ENCODE measurements around the gene MARS1.

Gene MARS1

DNA sequence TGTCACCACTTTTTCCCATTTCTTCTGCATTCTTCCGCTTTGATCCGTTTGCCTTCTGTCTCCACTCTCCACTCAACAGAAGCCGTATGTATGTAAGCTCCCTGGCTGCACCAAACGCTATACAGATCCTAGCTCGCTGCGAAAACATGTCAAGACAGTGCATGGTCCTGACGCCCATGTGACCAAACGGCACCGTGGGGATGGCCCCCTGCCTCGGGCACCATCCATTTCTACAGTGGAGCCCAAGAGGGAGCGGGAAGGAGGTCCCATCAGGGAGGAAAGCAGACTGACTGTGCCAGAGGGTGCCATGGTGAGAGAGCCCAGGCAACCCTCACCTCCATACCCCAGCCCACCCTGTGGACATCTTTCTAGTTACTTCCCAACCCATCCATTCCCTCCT, 20.0 kb upstream of the MARS1 start:
- intact Hi-C loops (cut with DNase I), result no loop called here
- no peak for DNase-seq

DNA sequence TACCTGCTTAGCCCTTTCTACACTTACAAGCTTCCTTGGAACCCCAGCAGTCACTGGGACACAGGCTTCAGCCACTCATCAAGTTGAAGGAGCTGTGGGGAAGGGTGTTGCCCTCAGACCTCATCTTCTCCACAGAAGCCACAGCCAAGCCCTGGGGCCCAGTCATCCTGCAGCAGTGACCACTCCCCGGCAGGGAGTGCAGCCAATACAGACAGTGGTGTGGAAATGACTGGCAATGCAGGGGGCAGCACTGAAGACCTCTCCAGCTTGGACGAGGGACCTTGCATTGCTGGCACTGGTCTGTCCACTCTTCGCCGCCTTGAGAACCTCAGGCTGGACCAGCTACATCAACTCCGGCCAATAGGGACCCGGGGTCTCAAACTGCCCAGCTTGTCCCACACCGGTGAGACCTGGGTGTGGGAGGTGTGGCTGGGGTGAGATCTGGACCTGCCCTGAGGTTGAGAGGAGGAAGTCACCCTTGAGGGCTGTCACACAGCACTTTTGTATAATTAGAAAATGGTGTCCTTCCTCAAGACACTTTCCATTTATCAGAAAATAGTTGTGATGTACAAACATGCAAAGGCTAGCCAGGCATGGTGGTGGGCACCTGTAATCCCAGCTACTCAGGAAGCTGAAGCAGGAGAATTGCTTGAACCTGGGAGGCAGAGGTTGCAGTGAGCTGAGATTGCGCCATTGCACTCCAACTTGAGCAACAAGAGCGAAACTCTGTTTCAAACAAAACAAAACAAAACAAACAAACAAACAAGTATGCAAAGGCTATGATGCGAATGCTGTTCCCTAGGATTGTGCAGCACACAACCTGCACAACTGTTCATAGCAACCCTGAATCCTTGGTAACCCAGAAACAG, 18.3 kb upstream of the MARS1 start:
- DNase-seq, result no peak
- intact Hi-C loops (cut with DNase I), result no loop called here

DNA sequence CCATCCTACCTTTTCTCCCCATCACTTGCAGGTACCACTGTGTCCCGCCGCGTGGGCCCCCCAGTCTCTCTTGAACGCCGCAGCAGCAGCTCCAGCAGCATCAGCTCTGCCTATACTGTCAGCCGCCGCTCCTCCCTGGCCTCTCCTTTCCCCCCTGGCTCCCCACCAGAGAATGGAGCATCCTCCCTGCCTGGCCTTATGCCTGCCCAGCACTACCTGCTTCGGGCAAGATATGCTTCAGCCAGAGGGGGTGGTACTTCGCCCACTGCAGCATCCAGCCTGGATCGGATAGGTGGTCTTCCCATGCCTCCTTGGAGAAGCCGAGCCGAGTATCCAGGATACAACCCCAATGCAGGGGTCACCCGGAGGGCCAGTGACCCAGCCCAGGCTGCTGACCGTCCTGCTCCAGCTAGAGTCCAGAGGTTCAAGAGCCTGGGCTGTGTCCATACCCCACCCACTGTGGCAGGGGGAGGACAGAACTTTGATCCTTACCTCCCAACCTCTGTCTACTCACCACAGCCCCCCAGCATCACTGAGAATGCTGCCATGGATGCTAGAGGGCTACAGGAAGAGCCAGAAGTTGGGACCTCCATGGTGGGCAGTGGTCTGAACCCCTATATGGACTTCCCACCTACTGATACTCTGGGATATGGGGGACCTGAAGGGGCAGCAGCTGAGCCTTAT, 17.4 kb upstream of the MARS1 start:
- intact Hi-C loops (cut with DNase I), result no loop called here
- no peak for DNase-seq

DNA sequence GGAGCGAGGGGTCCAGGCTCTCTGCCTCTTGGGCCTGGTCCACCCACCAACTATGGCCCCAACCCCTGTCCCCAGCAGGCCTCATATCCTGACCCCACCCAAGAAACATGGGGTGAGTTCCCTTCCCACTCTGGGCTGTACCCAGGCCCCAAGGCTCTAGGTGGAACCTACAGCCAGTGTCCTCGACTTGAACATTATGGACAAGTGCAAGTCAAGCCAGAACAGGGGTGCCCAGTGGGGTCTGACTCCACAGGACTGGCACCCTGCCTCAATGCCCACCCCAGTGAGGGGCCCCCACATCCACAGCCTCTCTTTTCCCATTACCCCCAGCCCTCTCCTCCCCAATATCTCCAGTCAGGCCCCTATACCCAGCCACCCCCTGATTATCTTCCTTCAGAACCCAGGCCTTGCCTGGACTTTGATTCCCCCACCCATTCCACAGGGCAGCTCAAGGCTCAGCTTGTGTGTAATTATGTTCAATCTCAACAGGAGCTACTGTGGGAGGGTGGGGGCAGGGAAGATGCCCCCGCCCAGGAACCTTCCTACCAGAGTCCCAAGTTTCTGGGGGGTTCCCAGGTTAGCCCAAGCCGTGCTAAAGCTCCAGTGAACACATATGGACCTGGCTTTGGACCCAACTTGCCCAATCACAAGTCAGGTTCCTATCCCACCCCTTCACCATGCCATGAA, 16.8 kb upstream of the MARS1 start:
- intact Hi-C loops (cut with DNase I), result no loop called here
- DNase-seq, result no peak

DNA sequence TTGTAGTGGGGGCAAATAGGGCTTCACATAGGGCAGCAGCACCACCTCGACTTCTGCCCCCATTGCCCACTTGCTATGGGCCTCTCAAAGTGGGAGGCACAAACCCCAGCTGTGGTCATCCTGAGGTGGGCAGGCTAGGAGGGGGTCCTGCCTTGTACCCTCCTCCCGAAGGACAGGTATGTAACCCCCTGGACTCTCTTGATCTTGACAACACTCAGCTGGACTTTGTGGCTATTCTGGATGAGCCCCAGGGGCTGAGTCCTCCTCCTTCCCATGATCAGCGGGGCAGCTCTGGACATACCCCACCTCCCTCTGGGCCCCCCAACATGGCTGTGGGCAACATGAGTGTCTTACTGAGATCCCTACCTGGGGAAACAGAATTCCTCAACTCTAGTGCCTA, 16.2 kb upstream of the MARS1 start:
- intact Hi-C loops (cut with DNase I), result no loop called here
- DNase-seq, result no peak

DNA sequence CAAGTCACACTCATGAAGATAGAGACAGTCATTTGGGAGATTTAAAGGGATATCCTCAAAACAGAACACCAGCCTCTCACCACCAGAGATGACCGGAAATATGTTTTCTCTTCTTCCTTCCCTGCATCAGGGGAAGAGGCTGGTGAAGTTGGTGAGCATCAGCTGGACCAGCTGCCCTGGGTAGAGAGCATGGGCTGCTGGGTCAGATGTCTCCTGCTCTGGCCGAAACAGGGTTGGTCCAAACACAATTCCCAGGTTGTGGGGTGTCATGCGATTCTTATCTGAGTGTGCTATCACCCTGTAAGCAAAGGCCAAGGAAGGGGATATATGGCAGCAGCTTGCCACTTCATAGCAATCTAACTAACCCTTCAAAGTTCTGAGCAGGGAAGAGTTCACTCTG, 15.5 kb upstream of the MARS1 start:
- intact Hi-C loops (cut with DNase I), result no loop called here
- DNase-seq, result no peak

DNA sequence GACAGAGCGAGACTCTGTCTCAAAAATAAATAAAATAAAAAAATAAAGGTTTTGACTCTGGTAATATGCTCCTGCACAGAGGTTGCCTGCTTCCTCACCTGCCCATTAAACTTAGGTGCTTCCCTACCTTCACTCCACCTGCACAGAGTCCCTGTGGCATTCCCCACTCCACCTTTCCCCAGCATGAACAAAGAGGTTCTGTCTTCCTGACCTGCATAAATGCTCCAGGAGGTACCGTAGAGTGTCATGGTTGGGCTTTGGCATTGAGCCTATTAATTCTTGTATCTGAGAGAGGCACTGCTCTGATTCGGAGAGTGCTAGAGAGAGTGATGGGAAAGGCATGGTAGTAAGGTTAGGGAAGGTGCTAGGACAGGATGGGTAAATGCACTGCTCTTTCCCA, 14.5 kb upstream of the MARS1 start:
- DNase-seq, result no peak
- intact Hi-C loops (cut with DNase I), result no loop called here

DNA sequence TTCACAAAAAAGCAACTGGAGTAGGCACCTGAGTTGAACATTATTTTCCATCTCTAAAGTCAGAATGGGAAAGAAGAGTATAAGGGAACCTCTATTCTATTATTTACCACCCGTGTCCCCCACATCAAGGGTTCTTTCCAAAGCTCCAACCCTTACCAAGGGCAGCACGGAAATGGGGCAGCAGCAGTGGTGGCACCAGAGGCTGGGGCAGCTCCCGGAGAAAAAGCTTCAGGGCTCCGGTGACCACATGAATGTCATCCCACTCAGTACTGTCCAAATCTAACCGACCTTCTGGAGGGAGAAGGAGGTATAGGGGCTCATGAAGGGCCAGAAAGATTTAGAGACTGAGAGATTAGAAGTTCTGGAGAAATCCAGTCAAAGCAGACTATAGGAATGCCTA, 14.0 kb upstream of the MARS1 start:
- intact Hi-C loops (cut with DNase I), result no loop called here
- no peak for DNase-seq

DNA sequence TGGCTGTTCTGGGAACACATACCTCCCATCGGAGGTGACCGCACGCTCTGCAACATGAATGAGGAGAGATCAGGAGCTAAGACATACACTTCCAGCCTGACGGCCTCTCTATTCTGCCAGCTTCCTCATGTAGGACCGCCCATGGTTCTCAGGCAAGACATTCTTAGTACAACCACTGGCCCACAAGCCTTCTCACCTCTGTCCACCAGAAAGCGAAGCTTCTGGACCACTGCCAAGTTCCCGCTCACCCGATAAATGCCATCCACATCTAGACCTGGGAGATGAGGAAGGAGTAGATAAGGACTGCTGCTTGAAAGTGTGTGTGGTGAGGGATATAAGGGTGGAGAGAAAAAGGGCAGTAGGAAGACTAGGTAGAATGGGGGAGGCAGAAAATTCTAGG, 13.4 kb upstream of the MARS1 start:
- no peak for DNase-seq
- intact Hi-C loops (cut with DNase I), result no loop called here

DNA sequence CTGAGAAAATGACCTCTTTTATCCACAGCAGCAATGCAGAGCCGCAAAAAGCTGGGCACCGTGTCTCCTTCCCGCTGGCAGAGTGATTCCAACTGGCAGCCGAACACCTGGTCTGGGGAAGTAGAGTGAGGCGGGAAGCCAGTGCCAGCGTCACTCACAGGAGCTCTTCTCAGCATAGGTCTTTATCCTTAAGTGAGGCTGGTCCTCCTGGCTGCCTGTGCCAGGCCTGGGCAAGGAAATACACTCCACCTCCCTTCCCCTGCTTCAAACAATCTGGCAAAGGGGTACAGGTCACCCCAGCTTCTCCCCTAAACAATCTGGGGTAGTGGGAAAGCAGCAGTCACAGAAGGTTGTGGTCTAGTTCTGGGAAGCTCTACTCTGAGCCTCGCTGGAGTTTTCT, 13.0 kb upstream of the MARS1 start:
- DNase-seq, result no peak
- intact Hi-C loops (cut with DNase I), result no loop called here

DNA sequence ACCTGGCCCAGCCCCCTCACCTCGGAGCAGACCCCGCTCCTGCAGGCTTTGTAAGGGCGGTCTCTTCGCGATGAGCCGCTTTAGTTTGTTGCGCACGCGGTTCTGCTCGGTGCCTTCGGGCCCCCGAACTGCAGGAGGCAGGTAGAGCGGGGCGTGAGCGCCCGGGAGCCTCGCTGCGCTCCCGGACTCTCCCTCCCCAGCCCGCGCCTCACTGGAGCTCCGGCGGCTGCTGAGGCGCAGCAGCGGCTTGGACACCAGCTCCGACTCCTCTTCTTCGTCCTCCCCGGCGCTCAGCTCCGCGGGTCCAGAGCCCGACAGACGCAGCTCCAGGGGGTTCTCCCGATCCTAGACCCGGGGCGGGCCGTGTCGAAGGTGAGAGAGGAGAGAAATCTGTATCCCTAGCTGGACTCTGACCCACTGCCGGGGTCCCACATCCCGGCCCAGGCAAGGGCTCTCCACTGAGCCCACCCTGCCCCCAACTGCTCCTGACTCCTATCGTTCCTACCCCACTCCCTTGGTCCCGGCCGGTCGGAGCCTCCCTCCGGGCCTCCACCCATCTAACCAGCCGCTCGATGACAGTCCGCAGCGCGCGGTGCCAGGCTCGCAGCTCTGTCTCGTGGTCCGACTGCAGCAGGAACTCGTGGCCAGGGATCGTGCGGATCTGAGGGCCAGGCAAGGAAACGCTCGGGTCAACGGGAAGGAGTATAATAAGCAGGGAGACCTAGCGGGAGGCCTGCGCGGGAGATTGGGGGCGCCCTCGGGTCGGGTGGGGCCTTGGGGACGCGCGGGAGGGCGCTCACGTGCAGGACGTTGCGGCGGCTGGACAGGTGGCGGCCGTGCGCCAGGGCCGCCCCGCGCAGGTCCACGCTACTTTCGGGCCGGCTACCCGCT, 12.4 kb upstream of the MARS1 start:
- peak in 1 of 42 donors; percentile 3 for DNase-seq
- intact Hi-C loops (cut with DNase I), result no loop called here

DNA sequence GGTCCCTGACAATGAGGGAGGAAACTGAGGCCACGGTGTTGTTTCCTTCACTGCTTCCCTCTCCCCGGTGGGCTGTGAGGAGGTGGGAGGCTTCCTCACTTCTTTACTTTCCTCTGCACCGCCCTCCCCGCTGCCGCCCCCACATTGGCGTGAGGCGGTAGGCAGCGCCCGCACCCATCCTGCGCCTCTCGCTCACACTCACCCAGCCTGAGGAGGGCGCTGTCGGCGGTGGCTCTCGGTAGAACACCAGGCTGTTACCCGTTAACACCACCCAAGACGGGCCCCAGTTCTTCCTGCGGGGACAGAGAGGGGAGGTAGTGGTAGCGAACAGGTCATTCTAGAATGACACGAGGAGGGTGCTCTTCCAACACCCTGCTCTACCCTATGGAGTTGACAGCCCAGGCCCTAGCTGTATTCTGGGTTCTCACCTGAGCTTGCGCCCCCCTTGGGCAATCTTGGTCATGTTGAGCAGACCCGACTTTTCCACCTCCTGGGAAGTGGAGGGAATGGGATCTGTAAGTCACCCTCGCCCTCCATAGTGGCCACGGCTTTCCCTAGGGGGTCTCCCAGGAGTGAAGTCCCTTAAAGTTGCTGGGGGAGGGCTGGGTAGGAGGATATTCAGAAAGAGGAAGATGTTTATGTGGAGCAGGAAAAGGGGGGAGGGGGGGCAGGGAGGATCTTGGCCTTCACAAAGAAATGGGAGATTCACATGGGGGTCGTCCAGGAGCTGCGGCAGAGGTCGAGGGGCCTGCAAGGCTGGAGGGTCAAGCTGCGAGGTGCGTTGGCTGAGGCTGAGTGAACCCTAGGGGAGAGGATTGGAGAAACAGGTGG, 11.5 kb upstream of the MARS1 start:
- intact Hi-C loops (cut with DNase I), result no loop called here

DNA sequence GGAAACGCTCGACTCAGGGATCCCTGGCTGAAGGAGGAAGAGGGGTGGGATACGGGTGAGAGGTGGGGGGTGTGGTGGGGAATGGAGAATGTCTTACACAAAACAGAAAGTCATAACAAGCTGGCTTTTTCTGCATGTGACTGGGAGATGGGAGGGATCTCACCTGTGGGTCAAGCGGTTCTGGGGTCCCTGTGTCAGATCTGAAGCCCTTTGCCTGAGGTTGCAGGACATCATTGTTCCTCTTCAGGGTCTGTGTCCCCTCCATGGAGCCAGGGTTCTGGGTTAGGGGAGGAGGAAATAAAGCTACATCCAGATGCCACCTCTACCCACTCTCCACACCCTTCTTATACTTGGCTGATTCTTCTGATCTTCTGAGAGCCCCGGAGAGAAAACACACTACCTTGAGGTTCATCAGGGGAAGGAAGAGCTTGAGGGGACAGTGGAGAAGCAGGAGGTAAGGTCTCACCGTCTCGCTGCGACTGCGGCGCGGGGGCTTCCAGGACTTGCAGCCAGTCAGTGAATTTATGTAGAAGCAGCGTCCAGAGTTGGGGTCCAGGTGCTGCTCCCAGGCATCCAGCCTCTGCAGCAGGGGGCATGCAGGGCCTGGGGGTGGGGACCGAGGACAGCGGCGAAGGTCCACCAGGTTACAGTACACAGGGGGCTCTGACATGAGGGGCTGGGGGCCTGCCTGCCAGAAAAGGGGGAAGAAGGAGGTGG, 10.7 kb upstream of the MARS1 start:
- intact Hi-C loops (cut with DNase I), result no loop called here
- DNase-seq, result no peak

More for the DNA sequence above, 11.5 kb upstream of the MARS1 start:
- peak in 1 of 42 donors; percentile 6 for DNase-seq

DNA sequence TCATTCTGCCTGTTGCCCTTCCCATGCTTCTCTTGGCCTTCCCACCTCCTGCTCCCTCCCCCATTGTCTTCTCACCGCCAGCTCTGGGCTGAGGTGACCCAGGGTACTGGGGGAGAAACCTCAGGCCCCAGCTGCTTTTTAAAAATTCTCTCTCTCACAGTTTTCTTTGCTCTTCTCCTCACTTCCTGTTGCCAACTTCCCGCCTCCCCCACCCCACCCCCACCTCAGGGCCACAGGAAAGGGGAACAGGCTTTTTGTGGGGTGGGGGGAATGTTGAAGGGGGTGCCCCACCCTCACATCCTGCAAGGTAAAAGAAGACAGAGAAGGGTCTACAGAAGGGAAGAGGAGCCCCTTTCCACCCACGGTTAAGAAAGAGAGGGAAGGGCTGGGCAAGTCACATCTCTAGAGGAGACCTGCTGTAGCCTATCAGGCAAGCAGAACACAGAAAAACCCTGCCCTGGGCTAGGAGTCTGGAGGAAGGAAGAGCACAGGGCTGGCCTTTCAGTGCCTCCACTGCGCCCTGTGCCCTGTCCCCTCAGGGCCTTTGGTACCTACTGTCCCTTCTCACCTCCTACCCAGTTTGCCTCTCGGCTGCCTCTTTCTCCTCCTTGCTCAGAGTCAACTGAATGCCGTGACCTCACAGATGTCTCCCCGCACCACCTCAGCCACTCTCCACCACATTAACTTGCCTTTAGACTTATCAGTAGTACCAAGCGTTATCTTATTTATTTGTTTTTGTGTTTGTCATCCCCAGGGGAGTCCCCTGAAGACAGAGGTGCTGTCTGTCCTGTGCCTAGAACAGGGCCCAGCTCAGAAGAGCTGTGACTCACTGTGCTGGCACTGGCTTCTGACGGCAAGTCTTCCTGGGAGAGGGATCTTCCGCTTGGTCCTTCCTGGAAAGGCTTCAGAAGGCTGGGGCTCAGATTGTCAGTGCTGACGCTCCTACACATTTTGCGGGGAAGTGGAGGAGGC, 9.9 kb upstream of the MARS1 start:
- no peak for DNase-seq
- intact Hi-C loops (cut with DNase I), result no loop called here

DNA sequence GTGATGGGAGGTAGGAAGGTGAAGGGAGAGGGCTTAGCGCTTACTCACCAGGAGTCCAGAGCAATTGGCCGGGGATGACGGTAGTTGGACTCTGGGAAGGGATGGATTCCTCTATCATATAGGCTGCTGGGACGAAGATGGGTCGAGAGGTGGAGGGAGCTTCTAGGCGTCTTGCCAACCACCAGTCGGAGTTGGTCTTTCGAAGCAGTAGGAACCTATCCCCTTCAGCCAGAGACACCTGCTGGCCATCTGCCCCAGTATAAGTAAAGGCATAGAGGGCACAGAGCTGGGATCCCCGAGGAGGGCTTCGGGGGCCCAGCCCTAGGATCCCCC, 8.9 kb upstream of the MARS1 start:
- intact Hi-C loops (cut with DNase I), result no loop called here
- DNase-seq, result no peak

DNA sequence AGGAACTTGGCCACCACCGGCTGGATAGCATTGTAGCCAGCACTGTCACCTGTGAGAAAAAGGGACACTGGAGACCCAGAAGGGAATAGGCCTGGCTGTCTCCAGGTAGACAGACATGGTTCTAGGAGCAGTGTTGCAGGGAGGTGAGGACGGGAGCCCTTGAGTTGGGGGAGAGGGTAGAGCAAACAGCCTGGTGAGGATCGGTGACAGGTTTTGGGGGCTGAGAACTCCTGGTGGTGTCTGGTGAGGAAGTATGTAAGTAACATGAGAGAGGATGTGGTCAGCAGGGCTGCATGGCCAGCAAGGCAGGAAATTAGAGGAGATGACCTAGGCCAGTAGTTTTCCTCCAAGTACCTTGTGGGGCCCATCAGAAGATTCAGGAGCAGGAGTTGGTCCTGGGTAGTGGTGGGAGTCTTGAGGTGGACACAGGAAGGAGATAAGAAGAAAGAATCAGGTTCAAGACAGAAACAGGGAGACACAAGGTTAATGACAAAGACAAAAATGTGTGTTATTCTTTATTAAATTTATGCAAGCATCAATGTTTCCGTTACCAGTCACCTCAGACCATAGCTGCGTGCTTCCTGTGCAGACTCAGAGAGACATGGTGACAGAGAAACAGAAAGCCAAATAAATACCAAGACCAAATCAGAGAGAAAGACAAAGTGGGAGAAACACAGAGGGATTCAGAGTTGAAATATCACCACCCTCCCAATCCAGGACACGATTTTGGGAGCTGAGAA, 8.3 kb upstream of the MARS1 start, which contains the start of gene ARHGAP9:
Gene ARHGAP9 (minus strand): TSS at position 491 of the 740 bp plus-strand sequence. CDS start 460 bp downstream, at position 31.
- intact Hi-C loops (cut with DNase I), result no loop called here
- peak in 2 of 42 donors; percentile 10 to 24 for DNase-seq
